GM23338 (cell line): ENCODE data around the gene PRR29. TPM values are rescaled to one million over a fixed set of nuclear protein-coding genes. Genes with fewer than 3 reads are reported as not detected.

ENCODE experiments used
- ATAC-seq: fragments of 200-7000 bp; cut with Tn5 transposase; 3 replicates; pipeline ENCODE4 v1.9.1; 2020
- DNase-seq: peaks from one replicate; pipeline ENCODE4 v3.0.0-alpha.2; 2015; ENCODE audit warnings: low spot score
- H2AFZ ChIP-seq: fragments of 200-600 bp; sonication (generic); 2 replicates; pipeline ENCODE4 v1.8.0; 2016; ENCODE audit warnings: antibody characterized with exemption, mild to moderate bottlenecking, moderate library complexity
- H3F3A ChIP-seq: fragments of 200-600 bp; sonication (generic); replicated peaks from 2 replicates; pipeline ENCODE4 v1.8.0; 2017; ENCODE audit warnings: antibody characterized with exemption, mixed run types, low read depth
- H3K27ac ChIP-seq: fragments of 200-600 bp; sonication (generic); 2 replicates; pipeline ENCODE4 v1.6.1; 2016; ENCODE audit warnings: low read depth
- H3K27me3 ChIP-seq: fragments of 200-600 bp; sonication (generic); 2 replicates; pipeline ENCODE4 v1.8.0; 2016; ENCODE audit warnings: mild to moderate bottlenecking, mixed run types, moderate library complexity; ENCODE audit not compliant: insufficient read depth
- H3K36me3 ChIP-seq: fragments of 200-600 bp; sonication (generic); 2 replicates; pipeline ENCODE4 v1.8.0; 2016; ENCODE audit warnings: mild to moderate bottlenecking; ENCODE audit not compliant: insufficient read depth
- H3K4me1 ChIP-seq: fragments of 200-600 bp; sonication (generic); 2 replicates; pipeline ENCODE4 v1.8.0; 2016; ENCODE audit warnings: mild to moderate bottlenecking, moderate library complexity; ENCODE audit not compliant: insufficient read depth
- H3K4me2 ChIP-seq: fragments of 200-600 bp; sonication (generic); 2 replicates; pipeline ENCODE4 v1.7.1; 2017; ENCODE audit warnings: mixed run types
- H3K4me3 ChIP-seq: fragments of 200-600 bp; sonication (generic); 2 replicates; pipeline ENCODE4 v1.6.1; 2016; ENCODE audit warnings: mixed run types
- H3K79me2 ChIP-seq: fragments of 200-600 bp; sonication (generic); replicated peaks from 2 replicates; pipeline ENCODE4 v1.8.0; 2017; ENCODE audit warnings: mild to moderate bottlenecking; ENCODE audit not compliant: insufficient read depth
- H3K9me2 ChIP-seq: fragments of 200-600 bp; sonication (generic); 2 replicates; pipeline ENCODE4 v1.8.0; 2017; ENCODE audit not compliant: insufficient read depth
- H4K20me1 ChIP-seq: fragments of 200-600 bp; sonication (generic); replicated peaks from 2 replicates; pipeline ENCODE4 v1.8.0; 2017; ENCODE audit warnings: mild to moderate bottlenecking; ENCODE audit not compliant: insufficient read depth
- H3K27ac Mint-ChIP-seq: 2 replicates; pipeline ENCODE4 v1.8.0; 2020; ENCODE audit warnings: inconsistent platforms, mild to moderate bottlenecking, moderate library complexity, mixed read lengths
- H3K27me3 Mint-ChIP-seq: 3 replicates; pipeline ENCODE4 v1.8.0; 2022; ENCODE audit warnings: low read depth, mild to moderate bottlenecking, moderate library complexity, mixed read lengths, inconsistent platforms; ENCODE audit not compliant: insufficient read depth, poor library complexity
- H3K36me3 Mint-ChIP-seq: 3 replicates; pipeline ENCODE4 v1.8.0; 2021; ENCODE audit warnings: low read depth, mild to moderate bottlenecking, inconsistent platforms, moderate library complexity, mixed read lengths
- H3K4me1 Mint-ChIP-seq: 3 replicates; pipeline ENCODE4 v1.8.0; 2020; ENCODE audit warnings: mild to moderate bottlenecking, inconsistent platforms, mixed read lengths
- H3K4me3 Mint-ChIP-seq: 3 replicates; pipeline ENCODE4 v1.8.0; 2021; ENCODE audit warnings: moderate library complexity, mild to moderate bottlenecking, inconsistent platforms, mixed read lengths
- H3K9me3 Mint-ChIP-seq: 3 replicates; pipeline ENCODE4 v1.8.0; 2020; ENCODE audit warnings: moderate library complexity, mild to moderate bottlenecking, inconsistent platforms, mixed read lengths
- CREB1 ChIP-seq: fragments of 250-450 bp; sonication (Bioruptor Pico); IDR thresholded peaks from 2 replicates; pipeline ENCODE4 v1.5.0; 2020; ENCODE audit warnings: low read depth, mild to moderate bottlenecking, moderate library complexity
- EZH2 ChIP-seq: fragments of 200-600 bp; sonication (generic); IDR thresholded peaks from one replicate; pipeline ENCODE4 v1.8.0; 2017; ENCODE audit warnings: antibody characterized with exemption, mild to moderate bottlenecking, low read depth; ENCODE audit not compliant: unreplicated experiment
- JUNB ChIP-seq: IDR thresholded peaks from one replicate; pipeline ENCODE4 v1.6.1; 2016; ENCODE audit warnings: antibody characterized with exemption; ENCODE audit not compliant: unreplicated experiment
- NANOG ChIP-seq: IDR thresholded peaks from 2 replicates; pipeline ENCODE4 v1.6.1; 2016; ENCODE audit warnings: antibody characterized with exemption, borderline replicate concordance
- polyA plus RNA-seq: library from polyadenylated mRNA; unstranded; fragments of >200 nt; fragmentation: Nextera tagmentation; extraction: Ambion mirVana; gene quantifications from 2 replicates; pipeline ENCODE4 v1.2.1, GENCODE V29; 2016
- total RNA-seq: library from RNA; depleted of rRNA; stranded (reverse); fragments of >200 nt; shearing (Covaris generic); gene quantifications from 2 replicates; pipeline ENCODE4 v1.2.3, GENCODE V29; 2014
- TF ChIP-seq, protein P1 (sequence below): IDR thresholded peaks from one replicate; pipeline ENCODE4 v1.6.1; 2018; ENCODE audit warnings: antibody characterized with exemption; ENCODE audit not compliant: unreplicated experiment
- TF ChIP-seq, protein P2 (sequence below), 2 experiments: fragments of 200-600 bp in 1 of 2; sonication (generic) in 1 of 2; conservative IDR thresholded peaks; 2 replicates each; pipeline versions ENCODE4 v1.5.1 to v1.6.1; 2016 to 2017; ENCODE audit warnings: antibody characterized with exemption in 2 of 2, low read depth in 2 of 2, mild to moderate bottlenecking in 2 of 2, moderate library complexity in 1 of 2
- TF ChIP-seq, protein P3 (sequence below): fragments of 250-450 bp; sonication (Bioruptor Pico); IDR thresholded peaks from 2 replicates; pipeline ENCODE4 v1.5.0; 2020; ENCODE audit warnings: mild to moderate bottlenecking, moderate library complexity

PRR29 gene
- total and polyA plus RNA-seq, 2 experiments from 2014 or later = 0.24 to 1.3 TPM

DNA sequence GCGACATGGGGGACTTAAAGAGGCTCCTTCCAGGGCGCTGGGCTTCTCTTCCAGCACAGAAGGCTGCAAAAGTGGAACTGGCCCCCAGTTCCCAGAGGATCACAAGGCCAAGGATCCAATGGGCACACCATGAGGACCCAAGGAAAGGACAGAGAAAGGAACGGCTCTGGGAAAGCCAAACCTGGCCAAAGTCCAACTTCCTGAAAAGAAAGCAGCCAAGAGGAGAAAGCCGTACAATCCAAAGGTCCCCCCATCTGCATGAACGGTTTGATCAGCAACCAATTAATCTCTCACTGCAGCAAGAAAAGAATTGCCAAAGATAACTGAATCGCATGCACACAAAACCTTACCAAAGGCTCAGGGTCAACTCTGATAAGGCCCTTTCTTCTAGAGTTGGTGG, 42.1 kb downstream of the PRR29 start:
- Histone ChIP-seq H3K27me3 (no peaks in the 10 kb centered on the region), H3K79me2 (no peaks in the 10 kb centered on the region)

More for the DNA sequence above, 42.1 kb downstream of the PRR29 start:
- no peaks in the 10 kb centered on the region for H3F3A ChIP-seq
- no peak overlapping the region for H3K27ac ChIP-seq
- no peak for ATAC-seq
- no peaks in the 10 kb centered on the region for H3K36me3 Mint-ChIP-seq
- H3K9me3 Mint-ChIP-seq = no peaks in the 10 kb centered on the region
- H3K9me2 ChIP-seq = no peaks in the 10 kb centered on the region
- no peak for TF ChIP-seq JUNB
- no peak for TF ChIP-seq NANOG
- no peak for TF ChIP-seq CREB1 (CRISPR knock-in tag)
- TF ChIP-seq, protein P1, sequence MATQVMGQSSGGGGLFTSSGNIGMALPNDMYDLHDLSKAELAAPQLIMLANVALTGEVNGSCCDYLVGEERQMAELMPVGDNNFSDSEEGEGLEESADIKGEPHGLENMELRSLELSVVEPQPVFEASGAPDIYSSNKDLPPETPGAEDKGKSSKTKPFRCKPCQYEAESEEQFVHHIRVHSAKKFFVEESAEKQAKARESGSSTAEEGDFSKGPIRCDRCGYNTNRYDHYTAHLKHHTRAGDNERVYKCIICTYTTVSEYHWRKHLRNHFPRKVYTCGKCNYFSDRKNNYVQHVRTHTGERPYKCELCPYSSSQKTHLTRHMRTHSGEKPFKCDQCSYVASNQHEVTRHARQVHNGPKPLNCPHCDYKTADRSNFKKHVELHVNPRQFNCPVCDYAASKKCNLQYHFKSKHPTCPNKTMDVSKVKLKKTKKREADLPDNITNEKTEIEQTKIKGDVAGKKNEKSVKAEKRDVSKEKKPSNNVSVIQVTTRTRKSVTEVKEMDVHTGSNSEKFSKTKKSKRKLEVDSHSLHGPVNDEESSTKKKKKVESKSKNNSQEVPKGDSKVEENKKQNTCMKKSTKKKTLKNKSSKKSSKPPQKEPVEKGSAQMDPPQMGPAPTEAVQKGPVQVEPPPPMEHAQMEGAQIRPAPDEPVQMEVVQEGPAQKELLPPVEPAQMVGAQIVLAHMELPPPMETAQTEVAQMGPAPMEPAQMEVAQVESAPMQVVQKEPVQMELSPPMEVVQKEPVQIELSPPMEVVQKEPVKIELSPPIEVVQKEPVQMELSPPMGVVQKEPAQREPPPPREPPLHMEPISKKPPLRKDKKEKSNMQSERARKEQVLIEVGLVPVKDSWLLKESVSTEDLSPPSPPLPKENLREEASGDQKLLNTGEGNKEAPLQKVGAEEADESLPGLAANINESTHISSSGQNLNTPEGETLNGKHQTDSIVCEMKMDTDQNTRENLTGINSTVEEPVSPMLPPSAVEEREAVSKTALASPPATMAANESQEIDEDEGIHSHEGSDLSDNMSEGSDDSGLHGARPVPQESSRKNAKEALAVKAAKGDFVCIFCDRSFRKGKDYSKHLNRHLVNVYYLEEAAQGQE = no peak
- TF ChIP-seq, protein P2, sequence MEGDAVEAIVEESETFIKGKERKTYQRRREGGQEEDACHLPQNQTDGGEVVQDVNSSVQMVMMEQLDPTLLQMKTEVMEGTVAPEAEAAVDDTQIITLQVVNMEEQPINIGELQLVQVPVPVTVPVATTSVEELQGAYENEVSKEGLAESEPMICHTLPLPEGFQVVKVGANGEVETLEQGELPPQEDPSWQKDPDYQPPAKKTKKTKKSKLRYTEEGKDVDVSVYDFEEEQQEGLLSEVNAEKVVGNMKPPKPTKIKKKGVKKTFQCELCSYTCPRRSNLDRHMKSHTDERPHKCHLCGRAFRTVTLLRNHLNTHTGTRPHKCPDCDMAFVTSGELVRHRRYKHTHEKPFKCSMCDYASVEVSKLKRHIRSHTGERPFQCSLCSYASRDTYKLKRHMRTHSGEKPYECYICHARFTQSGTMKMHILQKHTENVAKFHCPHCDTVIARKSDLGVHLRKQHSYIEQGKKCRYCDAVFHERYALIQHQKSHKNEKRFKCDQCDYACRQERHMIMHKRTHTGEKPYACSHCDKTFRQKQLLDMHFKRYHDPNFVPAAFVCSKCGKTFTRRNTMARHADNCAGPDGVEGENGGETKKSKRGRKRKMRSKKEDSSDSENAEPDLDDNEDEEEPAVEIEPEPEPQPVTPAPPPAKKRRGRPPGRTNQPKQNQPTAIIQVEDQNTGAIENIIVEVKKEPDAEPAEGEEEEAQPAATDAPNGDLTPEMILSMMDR (conservative IDR thresholded peaks at IDR 0.05; ENCODE audit: low read depth in 2 of 2) = no peak
- TF ChIP-seq, protein P3, sequence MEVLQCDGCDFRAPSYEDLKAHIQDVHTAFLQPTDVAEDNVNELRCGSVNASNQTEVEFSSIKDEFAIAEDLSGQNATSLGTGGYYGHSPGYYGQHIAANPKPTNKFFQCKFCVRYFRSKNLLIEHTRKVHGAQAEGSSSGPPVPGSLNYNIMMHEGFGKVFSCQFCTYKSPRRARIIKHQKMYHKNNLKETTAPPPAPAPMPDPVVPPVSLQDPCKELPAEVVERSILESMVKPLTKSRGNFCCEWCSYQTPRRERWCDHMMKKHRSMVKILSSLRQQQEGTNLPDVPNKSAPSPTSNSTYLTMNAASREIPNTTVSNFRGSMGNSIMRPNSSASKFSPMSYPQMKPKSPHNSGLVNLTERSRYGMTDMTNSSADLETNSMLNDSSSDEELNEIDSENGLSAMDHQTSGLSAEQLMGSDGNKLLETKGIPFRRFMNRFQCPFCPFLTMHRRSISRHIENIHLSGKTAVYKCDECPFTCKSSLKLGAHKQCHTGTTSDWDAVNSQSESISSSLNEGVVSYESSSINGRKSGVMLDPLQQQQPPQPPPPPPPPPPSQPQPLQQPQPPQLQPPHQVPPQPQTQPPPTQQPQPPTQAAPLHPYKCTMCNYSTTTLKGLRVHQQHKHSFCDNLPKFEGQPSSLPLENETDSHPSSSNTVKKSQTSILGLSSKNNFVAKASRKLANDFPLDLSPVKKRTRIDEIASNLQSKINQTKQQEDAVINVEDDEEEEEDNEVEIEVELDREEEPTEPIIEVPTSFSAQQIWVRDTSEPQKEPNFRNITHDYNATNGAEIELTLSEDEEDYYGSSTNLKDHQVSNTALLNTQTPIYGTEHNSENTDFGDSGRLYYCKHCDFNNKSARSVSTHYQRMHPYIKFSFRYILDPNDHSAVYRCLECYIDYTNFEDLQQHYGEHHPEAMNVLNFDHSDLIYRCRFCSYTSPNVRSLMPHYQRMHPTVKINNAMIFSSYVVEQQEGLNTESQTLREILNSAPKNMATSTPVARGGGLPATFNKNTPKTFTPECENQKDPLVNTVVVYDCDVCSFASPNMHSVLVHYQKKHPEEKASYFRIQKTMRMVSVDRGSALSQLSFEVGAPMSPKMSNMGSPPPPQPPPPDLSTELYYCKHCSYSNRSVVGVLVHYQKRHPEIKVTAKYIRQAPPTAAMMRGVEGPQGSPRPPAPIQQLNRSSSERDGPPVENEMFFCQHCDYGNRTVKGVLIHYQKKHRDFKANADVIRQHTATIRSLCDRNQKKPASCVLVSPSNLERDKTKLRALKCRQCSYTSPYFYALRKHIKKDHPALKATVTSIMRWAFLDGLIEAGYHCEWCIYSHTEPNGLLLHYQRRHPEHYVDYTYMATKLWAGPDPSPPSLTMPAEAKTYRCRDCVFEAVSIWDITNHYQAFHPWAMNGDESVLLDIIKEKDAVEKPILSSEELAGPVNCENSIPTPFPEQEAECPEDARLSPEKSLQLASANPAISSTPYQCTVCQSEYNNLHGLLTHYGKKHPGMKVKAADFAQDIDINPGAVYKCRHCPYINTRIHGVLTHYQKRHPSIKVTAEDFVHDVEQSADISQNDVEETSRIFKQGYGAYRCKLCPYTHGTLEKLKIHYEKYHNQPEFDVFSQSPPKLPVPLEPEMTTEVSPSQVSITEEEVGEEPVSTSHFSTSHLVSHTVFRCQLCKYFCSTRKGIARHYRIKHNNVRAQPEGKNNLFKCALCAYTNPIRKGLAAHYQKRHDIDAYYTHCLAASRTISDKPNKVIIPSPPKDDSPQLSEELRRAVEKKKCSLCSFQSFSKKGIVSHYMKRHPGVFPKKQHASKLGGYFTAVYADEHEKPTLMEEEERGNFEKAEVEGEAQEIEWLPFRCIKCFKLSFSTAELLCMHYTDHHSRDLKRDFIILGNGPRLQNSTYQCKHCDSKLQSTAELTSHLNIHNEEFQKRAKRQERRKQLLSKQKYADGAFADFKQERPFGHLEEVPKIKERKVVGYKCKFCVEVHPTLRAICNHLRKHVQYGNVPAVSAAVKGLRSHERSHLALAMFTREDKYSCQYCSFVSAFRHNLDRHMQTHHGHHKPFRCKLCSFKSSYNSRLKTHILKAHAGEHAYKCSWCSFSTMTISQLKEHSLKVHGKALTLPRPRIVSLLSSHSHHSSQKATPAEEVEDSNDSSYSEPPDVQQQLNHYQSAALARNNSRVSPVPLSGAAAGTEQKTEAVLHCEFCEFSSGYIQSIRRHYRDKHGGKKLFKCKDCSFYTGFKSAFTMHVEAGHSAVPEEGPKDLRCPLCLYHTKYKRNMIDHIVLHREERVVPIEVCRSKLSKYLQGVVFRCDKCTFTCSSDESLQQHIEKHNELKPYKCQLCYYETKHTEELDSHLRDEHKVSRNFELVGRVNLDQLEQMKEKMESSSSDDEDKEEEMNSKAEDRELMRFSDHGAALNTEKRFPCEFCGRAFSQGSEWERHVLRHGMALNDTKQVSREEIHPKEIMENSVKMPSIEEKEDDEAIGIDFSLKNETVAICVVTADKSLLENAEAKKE (CRISPR knock-in tag) = no peak
- no peak for TF ChIP-seq EZH2
- H3K27ac Mint-ChIP-seq = no peak overlapping the region
- no peak overlapping the region for H3K4me2 ChIP-seq
- no peak overlapping the region for H3K4me3 ChIP-seq
- no peaks in the 10 kb centered on the region for H3K4me1 ChIP-seq
- H3K4me3 Mint-ChIP-seq = no peak overlapping the region
- DNase-seq = no peak
- H3K4me1 Mint-ChIP-seq = peaks cover 4% of the 10 kb centered on the region; the same call in 2 of the 3 replicates
- H3K27me3 Mint-ChIP-seq = peaks cover 4% of the 10 kb centered on the region
- no peaks in the 10 kb centered on the region; the same call in 1 of the 2 replicates for H4K20me1 ChIP-seq
- no peaks in the 10 kb centered on the region for H3K36me3 ChIP-seq
- H2AFZ ChIP-seq = no peak overlapping the region
